ENCODE measurements around the gene MIA2. TPM values are rescaled to one million over a fixed set of nuclear protein-coding genes. Genes with fewer than 3 reads are reported as not detected.

MIA2 gene
- total RNA-seq, 6 experiments from 2014 or later, result 58.7 to 90.8 (median 73.6) TPM

DNA sequence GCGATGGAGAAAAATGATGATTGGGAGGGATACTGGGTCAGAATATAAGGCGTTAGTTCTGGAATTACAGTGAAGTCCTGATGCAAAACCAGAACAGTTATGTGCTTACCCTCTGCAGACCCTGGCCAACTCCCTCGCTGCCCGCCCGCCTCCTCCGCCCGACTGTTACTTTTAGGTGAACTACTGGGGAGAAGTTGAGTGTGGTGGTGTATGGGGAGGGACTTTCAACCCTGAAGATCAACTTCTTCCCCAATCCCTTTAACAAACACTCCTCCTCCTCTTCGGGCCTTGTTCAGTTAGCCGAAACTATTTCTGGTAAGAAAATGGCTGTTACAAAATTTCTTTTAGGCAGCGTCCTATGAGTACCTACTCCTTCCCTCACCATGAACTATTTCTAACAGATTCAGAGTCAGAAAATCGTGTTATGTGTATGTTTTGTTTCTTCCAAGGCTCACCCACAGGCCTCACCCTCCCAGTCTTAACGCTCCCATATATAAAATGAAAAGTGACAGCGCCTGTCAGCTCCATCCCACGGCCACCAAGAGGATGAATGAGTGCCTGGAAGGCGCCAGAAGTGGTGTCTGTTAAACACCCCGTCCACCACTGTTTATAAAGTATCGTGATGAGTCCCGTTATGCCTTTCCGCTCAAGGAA, 197.2 kb downstream of the MIA2 start:
- intact Hi-C loops (cut with DNase I), result no loop called here
- DNase-seq (peak in 1 of 3 donors; percentile 29), ATAC-seq (no peak)
- Histone ChIP-seq H3K27me3 (no peaks in the 10 kb centered on the region), H3K36me3 (no peaks in the 10 kb centered on the region), H3K4me1 (peaks cover 0 to 20% (median 7%) of the 10 kb centered on the region in 4 donors), H3K9me3 (no peaks in the 10 kb centered on the region), H3K27ac (peak overlapping the region; percentile 99 to 100 (median 99)), H3K4me3 (peak overlapping the region; percentile 87 to 90 (median 89))
- TF ChIP-seq, protein P1, sequence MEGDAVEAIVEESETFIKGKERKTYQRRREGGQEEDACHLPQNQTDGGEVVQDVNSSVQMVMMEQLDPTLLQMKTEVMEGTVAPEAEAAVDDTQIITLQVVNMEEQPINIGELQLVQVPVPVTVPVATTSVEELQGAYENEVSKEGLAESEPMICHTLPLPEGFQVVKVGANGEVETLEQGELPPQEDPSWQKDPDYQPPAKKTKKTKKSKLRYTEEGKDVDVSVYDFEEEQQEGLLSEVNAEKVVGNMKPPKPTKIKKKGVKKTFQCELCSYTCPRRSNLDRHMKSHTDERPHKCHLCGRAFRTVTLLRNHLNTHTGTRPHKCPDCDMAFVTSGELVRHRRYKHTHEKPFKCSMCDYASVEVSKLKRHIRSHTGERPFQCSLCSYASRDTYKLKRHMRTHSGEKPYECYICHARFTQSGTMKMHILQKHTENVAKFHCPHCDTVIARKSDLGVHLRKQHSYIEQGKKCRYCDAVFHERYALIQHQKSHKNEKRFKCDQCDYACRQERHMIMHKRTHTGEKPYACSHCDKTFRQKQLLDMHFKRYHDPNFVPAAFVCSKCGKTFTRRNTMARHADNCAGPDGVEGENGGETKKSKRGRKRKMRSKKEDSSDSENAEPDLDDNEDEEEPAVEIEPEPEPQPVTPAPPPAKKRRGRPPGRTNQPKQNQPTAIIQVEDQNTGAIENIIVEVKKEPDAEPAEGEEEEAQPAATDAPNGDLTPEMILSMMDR (IDR thresholded peaks at IDR 0.05), result no peak
- no peak for TF ChIP-seq POLR2A (IDR thresholded peaks at IDR 0.05)
- 9% methylated on average over 18 of the region's 19 CpGs for WGBS (ENCODE audit: insufficient coverage, low coverage, low lambda C conversion rate, missing lambda C conversion rate)

DNA sequence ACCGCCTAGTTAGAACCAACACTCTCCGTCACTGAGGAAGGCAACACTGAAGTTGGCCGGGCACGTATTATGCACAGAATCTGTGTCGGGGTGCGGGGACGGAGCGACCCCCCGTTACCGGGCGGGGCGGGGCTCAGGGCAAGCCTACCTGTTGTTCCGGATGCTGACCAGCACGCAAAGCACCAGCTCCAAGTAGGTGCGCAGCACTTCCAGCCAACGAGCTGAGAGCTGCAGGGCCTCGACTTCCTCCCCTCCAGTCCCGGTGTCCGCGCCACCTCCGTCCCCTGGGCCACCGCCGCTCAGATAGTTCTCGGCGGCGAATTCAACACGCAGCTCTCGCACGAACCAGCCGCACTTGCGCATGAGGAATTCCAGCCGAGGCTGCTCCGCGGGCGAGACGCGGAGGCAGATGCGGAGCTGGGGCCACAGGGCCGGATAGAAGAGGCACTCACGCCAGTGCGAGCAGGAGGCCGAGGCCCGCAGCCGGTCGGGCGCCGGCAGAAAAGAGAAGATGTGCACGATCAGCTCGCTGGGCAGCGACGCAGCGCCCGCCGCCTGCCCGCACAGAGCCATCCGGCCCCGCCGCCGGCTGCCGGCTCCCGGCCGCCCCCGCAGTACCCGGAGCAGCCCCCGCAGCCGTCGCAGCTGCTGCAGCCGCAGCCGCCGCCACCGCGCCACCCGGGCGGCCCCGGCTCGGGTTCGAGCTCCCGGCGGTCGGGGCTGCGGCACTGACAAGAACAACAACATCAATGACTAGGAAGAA, 197.9 kb downstream of the MIA2 start:
- TF ChIP-seq, protein P1 (IDR thresholded peaks at IDR 0.05), result no peak
- TF ChIP-seq POLR2A (IDR thresholded peaks at IDR 0.05), result peak; percentile 88
- Histone ChIP-seq H3K27me3 (no peaks in the 10 kb centered on the region), H3K4me3 (peak overlapping the region; percentile 87 to 90 (median 89)), H3K9me3 (no peaks in the 10 kb centered on the region), H3K36me3 (no peaks in the 10 kb centered on the region), H3K4me1 (peaks cover 0 to 20% (median 7%) of the 10 kb centered on the region in 4 donors), H3K27ac (peak overlapping the region; percentile 99 to 100 (median 99))
- 0% methylated on average over 17 of the region's 81 CpGs for WGBS (ENCODE audit: insufficient coverage, low coverage, low lambda C conversion rate, missing lambda C conversion rate)
- ATAC-seq (peak in 2 of 4 donors; percentile 1 to 4), DNase-seq (peak; percentile 60 to 74 (median 64))
- intact Hi-C loops (cut with DNase I), result no loop called here

DNA sequence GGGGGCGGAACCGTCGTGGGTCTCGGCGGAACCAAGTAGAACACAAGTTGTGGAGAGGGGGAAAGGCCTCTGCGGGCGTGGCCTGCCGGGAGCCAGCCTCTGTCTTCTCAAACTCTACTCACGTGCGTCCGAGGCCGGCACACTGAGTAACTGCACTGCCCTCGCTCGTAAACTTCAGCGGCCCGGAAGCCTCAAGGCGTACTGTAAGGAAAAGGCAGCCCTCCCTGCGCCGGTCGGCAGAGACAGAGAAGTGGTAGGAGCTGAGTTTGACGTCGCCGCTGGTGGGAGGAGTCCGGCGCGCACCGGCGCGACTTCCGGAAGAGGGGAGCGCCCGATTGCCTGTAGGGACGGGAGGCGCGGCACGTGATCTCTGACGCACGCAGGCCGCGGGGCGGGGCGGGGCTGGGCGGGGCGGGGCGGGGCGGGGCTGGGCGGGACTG, 198.5 kb downstream of the MIA2 start, which contains the start of gene FBXO33:
Gene FBXO33 (minus strand): TSS at position 255 of the 440 bp plus-strand sequence. CDS start 271 bp downstream, outside the sequence.
- intact Hi-C loops (cut with DNase I), result no loop called here
- no peak for TF ChIP-seq POLR2A (IDR thresholded peaks at IDR 0.05)
- TF ChIP-seq, protein P1 (IDR thresholded peaks at IDR 0.05), result no peak
- Histone ChIP-seq H3K36me3 (no peaks in the 10 kb centered on the region), H3K4me3 (peak within 1 kb of the TSS; percentile 87 to 90 (median 89)), H3K9me3 (no peaks in the 10 kb centered on the region), H3K27me3 (no peaks in the 10 kb centered on the region), H3K27ac (peak within 1 kb of the TSS; percentile 99 to 100 (median 99)), H3K4me1 (peaks cover 0 to 20% (median 7%) of the 10 kb centered on the region in 4 donors)
- ATAC-seq (peak; percentile 86 to 91 (median 89)), DNase-seq (peak; percentile 98 to 99 (median 98))
- 0% methylated on average over 3 of the region's 47 CpGs for WGBS (ENCODE audit: insufficient coverage, low coverage, low lambda C conversion rate, missing lambda C conversion rate)

DNA sequence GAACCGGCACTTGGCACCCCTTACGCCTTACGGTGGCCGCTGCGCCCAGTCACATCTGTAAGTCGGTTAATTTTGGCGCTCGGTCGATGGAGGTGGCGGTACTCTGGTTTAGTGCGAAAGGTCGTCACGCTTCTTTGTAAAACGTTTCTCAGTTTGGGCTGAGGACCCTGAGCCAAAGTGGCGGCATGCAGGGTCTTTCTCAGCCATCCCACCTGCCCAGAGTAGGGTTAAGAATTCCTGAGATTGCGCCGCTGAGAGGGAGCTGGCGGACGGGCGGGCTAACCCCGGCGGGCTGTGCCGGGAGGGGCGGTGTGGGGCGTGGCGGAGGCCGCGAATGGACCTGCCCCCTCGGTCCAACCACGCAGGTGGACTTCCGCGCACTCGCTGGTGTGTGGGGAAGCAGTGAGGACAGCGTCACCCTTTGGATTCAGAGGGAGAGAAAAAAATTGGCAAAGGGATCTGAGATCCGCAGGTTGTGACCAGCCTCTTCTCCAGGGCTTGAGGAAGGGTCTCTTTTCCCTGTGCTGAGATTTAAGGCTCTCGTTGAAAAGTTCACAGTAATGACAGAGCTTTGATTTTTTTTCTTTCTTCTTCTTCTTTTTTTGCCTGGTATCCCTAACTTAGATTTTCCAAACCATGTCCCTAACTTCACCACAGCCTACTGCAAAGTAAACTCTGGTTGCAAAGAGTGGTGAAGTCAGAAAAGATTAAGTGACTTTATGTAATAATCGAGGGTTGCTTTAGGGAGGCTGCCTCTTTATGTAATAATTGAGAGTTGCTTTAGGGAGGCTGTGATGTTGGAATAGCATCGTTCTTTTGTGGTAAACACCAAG, 199.1 kb downstream of the MIA2 start:
- ATAC-seq (peak; percentile 87 to 95 (median 90)), DNase-seq (peak; percentile 96 to 98 (median 97))
- Histone ChIP-seq H3K27ac (peak overlapping the region; percentile 88 to 100 (median 99)), H3K9me3 (no peaks in the 10 kb centered on the region), H3K27me3 (no peaks in the 10 kb centered on the region), H3K4me1 (peaks cover 0 to 20% (median 7%) of the 10 kb centered on the region in 4 donors), H3K36me3 (no peaks in the 10 kb centered on the region), H3K4me3 (peak overlapping the region; percentile 61 to 90 (median 89))
- WGBS (ENCODE audit: insufficient coverage, low coverage, low lambda C conversion rate, missing lambda C conversion rate), result under 1% methylated on average over 9 of the region's 38 CpGs
- intact Hi-C loops (cut with DNase I), result no loop called here
- TF ChIP-seq POLR2A (IDR thresholded peaks at IDR 0.05), result peak; percentile 93
- TF ChIP-seq, protein P1 (IDR thresholded peaks at IDR 0.05), result peak in 2 of 4 donors; percentile 35 to 41

Data from right lobe of liver (tissue), 6 donors.